DMS153 treated with DMSO at 0.1 percent for 48 hours (cell line): ENCODE results near the gene DYSF.
"Not testable (repeated sequence)": the region's sequence is repeated elsewhere in the genome, so short reads cannot be mapped to it uniquely, and the experiment has no call there.

Experiments
- DNase-seq: peaks from one replicate; lab custom pipeline; 2025; ENCODE audit not compliant: unreplicated experiment; lab: John Stamatoyannopoulos, UW

DYSF gene

DNA sequence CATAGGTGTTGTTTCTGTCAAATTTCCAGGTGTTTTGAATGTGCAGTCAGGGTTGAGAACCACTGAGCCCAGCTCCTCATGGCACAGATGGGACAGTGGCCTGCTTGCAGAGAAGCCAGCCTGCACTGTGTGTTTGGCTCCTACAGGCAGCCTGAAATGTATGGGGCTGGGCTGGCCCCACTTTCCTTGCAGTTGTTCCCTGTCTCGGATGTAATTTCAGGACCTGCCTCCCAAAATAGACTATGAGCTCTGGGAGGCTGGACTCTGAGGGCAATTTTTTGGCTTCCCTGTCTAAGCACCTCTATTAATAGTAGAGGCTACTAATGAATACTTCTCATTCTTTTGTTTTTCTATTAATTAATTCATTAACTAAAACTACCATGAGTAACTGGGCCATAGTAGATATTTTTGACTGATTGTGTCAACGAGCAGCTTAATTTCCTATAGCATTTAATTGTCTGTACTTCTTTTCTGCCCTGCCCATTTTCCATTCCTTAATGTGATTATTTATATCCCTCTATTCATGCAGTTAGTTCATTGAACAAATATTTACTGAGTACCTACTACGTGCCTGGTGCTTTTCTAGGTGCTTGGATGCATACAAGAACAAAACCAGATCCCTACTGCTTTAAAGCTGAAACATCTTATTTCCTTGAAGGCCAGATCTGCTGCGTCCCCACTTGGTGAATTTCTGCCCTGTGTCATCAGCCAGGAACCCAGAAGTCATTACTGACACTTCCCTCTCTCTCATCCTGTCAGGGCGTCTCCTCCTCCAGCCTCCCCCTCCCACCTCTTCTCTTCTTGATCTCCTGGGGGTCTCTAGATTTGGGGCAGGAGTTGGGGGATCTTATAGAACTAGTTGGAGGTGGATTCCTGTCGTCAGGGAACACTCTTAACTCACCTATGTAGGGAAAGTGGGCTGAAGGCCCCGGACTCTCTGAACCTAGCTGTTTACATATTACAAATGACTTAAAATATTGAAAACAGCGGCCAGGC lies 16.3 kb downstream of the DYSF start:
- DNase-seq, result no peak

DNA sequence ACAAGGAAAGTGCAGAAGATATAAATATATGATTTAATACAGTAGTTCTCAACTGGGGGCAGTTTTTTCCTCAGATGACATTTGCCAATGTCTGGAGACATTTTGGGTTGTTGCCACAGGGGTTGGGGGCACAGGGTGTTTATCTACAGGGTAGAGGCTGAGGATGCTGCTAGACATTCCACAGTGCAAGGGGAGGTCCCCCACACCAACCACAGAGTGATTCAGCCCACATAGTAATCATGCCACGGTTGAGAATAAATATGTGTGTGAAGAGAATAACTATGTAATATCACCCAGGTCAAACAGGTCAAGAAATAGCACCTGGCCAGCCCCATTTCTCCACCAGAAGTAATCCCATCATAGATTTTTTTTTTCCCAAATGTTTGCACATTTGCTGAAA lies 17.9 kb downstream of the DYSF start:
- DNase-seq, result no peak

DNA sequence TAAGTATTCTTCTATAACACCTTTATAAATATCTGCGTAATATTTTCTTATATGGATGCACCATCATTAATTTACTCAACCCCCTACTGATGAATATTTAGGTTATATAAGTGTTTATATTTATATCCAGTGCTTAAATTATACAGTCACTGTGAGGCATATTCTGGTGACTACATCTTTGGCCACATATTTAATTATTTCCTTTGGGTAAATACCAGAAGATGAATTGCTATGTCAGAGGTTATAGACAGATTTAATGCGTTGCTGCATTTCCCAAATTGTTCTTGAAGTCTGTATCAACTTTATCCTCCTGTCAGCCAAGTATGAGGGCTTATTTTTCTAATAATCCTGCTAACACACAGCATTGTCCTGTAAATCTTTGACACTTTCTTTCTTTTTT lies 18.7 kb downstream of the DYSF start:
- DNase-seq, result no peak

DNA sequence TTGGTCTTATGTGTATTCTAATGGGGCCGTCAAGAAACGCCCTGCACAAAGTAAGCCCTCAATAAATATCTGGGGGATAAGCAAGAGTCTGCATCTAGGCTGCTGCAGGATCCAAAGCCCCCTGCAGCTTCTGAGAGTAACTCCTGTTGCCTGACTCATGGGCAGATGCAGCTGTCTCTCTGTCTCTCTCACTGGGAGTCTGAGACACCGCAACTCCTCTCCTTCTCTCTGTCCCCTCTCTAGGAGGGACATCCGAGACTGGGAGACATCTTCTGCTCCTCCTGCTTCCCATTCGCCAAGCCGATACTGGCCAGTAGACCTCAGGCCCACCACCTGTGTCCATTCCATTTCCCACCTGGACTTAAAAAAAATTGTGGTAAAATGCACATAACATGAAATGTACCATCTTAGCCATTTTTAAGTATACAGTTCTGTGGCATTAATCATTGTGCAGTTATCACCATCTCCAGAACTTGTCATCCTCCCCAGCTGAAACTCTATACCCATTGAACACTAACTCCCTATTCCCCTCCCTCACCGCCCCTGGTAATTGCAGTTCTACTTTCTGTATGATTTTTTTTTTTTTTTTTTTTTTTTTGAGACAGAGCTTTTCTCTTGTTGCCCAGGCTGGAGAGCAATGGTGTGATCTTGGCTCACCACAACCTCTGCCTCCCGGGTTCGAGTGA lies 20.1 kb downstream of the DYSF start:
- no peak for DNase-seq

DNA sequence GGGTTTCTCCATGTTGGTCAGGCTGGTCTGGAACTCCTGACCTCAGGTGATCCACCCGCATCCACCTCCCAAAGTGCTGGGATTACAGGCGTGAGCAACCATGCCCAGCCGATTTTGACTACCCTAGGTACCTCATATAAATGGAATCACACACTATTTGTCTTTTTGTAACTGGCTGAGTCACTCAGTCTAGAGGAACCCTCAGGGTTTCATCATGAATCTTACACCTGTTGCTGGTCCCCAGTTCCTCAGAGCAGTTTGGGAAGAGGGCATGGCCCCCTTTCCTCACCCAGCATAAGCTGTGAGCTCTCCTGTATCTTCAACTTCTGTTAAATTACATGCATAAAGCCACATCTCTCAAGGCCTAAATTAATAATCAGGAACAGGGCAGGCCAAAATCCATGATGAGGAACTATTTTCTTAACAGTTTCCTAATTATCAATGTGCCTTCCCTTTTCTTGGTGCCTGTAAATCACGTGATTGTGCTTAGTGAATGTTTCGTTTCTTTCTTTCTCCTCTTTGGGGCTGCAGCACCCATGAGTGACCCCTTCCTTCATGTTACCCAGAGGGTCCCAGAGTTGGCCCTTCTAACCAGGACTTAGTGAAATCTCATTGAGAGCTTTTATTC lies 20.9 kb downstream of the DYSF start:
- DNase-seq, result no peak

DNA sequence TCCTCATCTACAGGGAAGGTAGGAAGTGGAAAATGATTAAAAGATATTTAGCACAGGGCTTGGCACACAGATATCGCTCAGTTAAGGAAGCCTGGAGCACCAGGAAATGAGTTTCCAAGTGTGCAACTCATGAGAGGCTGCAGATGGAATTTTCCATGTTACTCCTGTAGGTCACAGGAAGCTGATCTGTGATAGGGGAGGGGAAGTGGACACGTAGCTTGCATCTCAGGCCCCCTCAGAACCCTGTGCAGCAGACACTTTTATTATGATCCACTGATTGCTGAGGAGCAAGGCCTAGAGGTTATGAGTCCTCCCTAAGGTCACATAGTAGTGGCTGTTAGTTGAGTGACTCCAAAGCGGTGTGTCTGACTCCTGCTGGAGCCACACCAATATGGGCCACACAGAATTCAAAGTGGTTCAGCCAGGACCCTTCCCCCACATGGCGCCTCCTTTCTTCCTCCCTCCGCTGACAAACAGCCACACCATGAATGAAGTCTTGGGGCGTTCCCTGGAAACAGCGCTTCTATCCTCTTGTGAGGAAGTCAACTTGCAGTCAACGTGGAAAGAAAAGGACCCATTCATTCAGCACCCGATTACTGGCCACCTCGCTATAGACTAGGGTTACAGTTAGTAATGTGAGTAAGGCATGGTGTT lies 21.5 kb downstream of the DYSF start:
- no peak for DNase-seq

DNA sequence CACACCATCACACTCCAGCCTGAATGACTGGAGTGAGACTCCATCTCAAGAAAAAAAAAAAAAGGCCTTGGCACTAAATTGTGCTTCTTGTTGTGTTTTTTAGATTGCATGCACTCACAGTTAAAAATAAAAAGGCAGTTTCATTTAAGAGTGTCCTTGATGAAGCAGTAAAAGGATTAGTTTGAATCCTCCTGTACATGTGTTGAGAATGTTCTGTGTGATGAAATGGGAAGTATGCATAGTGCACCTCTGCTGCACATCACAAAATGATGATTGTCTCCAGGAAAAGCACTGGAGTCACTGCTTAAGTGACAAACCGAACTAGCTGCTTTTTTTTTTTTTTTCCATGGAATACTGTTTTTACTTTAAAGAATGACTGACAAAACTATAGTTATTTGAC lies 23.1 kb downstream of the DYSF start:
- no peak for DNase-seq

DNA sequence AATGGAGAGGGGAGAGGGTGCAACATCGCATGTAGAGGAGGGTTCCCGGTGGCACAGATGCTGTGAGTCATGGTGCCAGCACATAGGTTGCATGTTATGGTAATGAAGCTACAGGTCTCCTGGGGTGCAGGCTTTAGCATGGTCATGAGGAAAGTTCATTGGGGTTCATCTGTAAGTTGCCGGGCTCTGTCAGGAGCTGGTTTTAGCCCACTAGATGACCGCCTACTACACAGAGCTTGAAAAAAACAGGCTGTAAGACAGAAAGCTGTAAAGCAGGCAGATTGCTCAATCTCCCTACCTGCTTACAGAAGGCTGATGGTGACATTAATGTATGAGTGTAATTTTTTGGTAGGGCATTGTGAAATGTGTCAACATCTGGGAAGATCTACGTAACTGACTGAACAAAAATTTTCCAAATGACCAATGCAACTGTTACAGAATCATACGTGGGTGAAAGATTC lies 23.9 kb downstream of the DYSF start:
- DNase-seq, result no peak

DNA sequence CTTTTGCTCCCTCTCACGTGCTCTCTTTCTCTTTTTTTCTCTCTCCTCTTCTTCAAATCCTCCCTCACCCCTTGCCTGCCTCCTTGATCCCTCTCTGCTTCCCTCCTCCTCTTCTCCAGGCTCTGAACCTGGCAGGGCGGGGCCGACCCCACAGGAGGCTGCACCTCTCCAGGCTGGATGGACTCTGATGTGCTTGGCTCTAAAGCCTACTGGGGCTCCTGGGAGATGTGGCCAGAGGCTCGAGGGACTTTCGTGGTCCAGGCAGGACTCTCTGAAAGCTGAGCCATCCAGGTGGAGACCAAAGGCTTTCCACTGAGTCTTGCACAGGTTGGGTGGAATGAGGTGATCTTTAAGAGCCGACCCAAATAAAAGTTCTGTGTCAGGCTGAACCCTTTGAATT lies 25.4 kb downstream of the DYSF start:
- DNase-seq, result no peak

DNA sequence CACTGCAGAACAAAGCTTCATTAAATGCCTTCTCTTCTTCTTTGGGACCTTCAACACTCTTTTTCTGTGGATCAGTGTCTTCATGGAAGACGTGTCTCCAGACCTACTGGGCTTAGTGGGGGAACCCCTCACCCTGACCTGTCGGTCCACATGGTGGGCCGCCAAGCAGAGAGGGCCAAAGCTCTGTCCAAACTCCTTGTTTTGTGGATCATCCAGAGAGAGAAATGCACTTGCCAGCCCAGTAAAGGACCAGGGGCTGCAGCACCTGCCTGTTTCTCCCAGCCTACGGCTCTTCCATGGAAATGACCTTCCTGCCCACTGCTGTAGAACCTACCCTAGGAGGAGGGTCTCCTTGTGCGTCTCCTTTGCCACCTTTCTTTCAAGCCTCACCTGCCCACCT lies 25.9 kb downstream of the DYSF start:
- no peak for DNase-seq

DNA sequence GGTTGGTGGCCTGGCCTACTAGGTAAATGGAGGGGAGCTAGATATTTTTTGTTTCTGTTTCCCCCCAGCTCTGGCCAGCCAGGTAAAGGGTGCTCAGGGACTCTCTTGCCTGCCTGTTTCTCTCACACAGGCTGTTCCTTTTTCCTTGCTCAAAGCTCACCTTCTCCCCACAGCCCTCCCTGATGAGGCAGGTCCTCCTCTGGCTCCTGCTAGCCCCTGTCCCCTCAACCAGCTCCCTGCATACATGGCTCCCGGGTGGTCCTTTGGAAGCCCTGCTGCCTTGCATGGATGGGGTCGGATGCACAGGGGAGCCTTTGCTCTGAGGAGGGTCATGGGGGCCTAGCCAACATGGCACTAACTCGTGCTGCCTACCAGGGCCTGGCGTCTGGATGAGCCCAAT lies 27.8 kb downstream of the DYSF start:
- no peak for DNase-seq

DNA sequence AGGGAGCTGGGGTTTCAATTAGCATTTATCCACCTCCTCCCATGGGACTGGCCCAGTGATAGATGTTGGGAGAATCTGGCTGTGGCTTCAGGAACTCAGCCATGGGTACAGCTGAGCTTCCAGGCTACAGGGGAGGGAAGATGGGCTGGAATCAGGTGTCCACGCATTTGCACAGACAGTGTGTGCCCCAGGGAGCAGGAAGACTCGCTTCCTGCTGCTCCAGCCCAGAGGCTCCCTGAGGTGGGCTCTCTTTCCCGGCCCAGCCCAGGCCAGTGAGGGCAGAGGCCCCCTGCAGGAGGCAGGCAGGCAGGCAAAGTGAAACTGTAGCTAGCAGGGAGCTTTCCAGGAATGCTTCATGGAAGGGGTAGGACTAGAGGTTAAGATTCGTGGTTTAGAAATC lies 28.7 kb downstream of the DYSF start:
- DNase-seq, result no peak

DNA sequence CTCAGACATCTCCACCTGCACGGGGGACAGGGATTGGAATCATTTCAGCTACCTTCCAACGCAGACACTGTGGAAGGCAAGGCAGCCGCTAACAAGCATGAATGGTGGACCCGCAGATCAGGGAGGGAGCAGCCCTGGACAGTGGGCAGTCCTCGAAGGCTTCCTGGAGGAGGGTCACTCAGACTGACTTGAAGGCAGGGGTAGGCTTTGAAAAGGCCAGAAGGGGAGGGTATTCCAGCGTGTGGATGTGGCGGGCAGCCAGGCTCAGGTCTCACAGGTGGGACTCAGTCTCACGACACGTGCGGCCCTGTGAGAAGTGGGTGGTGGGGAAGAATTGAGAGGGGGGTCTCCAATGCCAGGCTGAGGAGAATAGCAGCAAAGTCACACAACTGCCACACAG lies 29.9 kb downstream of the DYSF start:
- DNase-seq, result no peak

DNA sequence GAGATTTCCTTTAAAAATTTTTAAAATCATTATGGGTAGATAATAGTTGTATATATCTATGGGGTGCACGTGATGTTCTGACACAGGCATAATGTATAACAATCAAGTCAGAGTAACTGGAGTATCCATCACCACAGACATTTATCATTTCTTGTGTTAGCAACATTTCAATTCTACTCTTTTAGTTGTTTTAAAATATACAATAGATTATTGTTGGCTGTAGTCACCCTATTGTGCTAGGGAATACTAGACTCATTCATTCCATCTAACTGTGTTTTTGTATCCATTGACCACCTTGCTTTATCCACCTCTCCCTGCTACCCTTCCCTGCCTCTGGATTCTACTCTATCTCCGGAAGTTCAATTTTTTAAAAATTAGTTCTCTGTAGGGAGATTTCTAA lies 31.0 kb downstream of the DYSF start:
- DNase-seq, result no peak

DNA sequence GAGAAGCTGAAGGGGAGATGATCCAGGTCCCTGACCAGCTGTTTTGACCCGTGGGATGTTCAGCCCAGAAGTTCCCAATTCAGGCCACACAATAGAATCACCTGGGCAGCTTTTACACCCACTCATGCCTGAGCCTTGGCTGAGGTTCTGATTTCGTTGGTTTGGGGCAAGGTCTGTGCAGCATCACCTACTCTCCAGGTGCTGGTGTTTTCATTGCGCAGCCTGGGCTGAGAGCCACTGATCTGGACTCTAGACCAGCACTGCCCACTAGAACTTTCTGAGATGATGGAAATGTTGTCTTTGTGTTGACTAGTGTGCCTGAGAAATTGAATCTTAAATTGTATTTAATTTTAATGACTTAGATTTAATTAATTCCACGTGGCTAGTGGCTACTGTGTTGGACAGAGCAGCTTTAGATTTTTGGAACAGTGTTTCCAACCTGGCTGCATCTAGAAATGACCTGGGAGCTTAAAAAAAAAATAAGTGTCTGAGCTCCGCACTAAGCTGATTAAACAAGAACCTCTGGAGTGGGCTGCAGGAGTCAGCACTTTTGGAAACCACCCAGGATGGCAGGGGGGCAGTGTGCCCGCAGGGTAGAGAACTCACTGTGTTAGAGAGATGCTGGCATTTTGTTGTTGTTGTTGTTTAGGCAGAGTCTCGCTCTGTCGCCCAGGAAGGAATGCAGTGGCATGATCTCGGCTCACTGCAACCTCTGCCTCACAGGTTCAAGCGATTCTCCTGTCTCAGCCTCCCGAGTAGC lies 33.7 kb downstream of the DYSF start:
- no peak for DNase-seq

DNA sequence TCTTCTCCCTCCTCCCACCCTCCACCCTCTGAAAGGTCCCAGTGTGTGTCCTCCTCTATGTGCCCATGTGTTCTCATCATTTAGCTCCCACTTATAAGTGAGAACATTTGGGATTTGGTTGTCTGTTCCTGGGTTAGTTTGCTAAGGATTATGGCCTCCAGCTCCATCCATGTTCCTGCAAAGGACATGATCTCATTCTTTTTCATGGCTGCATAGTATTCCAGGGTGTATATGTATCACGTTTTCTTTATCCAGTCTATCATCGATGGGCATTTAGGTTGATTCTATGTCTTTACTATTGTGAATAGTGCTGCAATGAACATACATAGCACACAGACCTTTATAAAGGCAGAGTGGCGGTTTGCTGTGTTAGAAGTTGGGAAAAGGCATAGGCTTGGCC lies 38.2 kb downstream of the DYSF start:
- not testable (repeated sequence) for DNase-seq

DNA sequence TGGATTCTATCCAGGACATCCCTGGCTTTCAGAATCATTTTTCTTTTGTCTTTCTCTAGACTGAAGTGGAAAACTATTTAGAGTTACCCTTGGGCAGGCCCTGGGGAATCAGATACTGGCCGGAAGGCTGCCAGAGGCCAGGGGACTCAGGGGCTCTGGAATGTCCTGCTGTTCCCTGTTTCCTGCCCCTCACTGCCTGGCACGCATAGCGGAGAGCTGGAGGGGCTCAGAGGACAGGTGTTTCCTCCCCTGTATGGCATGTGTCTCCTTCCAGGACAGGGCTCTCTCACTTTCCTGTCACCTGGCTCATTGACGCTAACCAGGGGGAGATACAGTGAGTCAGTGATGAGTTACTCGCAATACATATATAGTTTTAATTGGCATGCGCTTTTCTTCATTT lies 38.8 kb downstream of the DYSF start:
- no peak for DNase-seq

DNA sequence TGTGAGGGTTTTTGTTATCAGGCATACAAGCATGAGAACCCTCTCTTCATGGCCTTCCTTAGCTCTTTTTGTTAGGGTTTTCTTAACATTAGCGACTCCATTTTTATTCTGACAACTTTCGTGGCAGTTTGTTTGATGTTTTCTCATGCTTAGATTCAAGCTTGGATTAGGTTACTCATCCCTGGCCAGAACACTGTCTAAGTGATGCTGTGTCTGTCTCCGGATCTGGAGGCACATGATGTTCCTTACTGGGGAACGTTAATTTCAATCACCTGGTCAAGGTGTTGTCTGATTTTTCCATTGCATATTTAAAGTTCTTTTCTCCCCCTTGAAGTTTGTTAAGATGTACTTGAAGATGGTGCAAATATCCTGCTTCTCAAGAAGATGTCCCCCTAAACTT lies 40.7 kb downstream of the DYSF start:
- DNase-seq, result no peak

DNA sequence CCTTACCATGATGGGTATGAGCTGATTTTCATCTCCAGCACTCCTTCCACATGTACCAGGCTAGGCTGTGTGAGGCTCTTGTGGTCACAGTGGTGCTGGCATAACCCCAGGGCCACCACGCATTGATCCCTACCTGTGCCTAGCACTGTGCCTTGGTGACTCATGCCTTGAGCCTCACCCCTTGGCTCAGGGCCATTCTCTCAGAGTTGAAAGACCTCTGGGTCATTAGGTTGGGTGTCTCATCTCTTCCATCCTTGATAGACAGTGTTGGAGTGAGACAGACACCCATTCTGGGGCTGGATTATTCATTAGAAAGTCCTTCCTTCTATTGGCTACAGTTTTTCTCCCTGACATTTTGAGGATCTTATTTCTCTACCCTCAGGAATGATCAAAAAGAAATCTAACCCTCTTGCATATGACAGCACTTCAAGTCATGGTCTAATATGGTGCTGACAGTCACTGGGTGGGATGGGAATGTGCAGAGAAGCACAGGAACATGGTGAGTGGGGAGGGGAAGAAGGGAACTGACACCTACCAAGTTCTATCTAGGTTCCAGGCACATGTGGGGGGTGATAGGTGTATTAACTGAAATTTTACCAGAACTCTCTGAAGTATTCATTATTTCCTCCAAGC lies 41.3 kb downstream of the DYSF start:
- DNase-seq, result no peak

DNA sequence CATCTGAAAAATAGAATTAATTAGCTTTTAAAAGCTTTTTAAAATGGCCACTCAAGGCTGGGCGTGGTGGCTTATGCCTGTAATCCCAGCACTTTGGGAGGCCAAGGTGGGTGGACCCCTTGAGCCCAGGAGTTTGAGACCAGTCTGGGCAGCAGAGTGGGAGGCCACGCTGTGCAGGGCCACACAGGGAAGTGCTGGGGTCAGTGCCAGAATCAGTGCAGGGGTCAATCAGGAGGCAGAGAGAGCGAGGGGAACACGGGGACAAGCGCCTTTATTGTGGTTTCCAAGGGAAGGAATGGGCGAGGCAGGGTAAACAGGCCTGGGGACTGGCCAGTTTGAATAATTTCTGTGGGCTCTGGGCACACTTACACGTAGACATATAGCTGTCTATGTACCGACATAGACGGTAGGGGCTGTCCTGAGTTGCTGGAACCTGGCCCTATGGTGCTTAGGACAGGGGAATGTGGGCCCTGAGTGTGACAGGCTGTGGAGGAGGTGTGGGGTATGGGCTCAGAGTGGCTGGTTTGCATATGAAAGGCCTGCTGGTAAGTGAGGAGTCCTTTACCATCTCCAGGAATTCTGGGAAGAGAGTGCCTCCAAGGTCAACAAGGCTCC lies 42.9 kb downstream of the DYSF start:
- DNase-seq, result no peak
